H1 (cell line): ENCODE measurements around the gene ZCCHC3. TPM values are rescaled to one million over a fixed set of nuclear protein-coding genes. Genes with fewer than 3 reads are reported as not detected.

Experiments used
- BCL11A ChIP-seq, 2 experiments: IDR thresholded peaks; one replicate each; pipeline ENCODE4 v1.6.1; 2011; ENCODE audit warnings: low read depth in 2 of 2, low read length in 2 of 2, mild to moderate bottlenecking in 2 of 2
- CREB1 ChIP-seq: IDR thresholded peaks from 2 replicates; pipeline ENCODE4 v1.6.1; 2012; ENCODE audit warnings: inconsistent platforms
- CTBP2 ChIP-seq: IDR thresholded peaks from 2 replicates; pipeline ENCODE4 v1.7.0; 2011; ENCODE audit warnings: borderline replicate concordance, mild to moderate bottlenecking, moderate library complexity, mixed read lengths, low read length; ENCODE audit not compliant: insufficient read depth, insufficient read length
- EP300 ChIP-seq, 2 experiments: IDR thresholded peaks; 1 replicate in 1 of 2; 2 replicates in 1 of 2; pipeline ENCODE4 v1.6.1; 2011 to 2012; ENCODE audit warnings: low read depth in 2 of 2, low read length in 2 of 2, mild to moderate bottlenecking in 2 of 2, borderline replicate concordance in 1 of 2, inconsistent platforms in 1 of 2, moderate library complexity in 1 of 2
- JUND ChIP-seq: IDR thresholded peaks from 2 replicates; pipeline ENCODE4 v1.6.1; 2011; ENCODE audit warnings: mild to moderate bottlenecking, improper control_type of control experiment, low read length
- KDM1A ChIP-seq: fragments of 200-600, 300-600 bp; sonication (generic); IDR thresholded peaks from 2 replicates; pipeline ENCODE4 v1.7.1; 2016; ENCODE audit warnings: mild to moderate bottlenecking, low read length, borderline replicate concordance
- KDM4A ChIP-seq: IDR thresholded peaks from one replicate; pipeline ENCODE4 v1.7.1; 2012; ENCODE audit warnings: low read depth, mild to moderate bottlenecking, moderate library complexity, low read length, inconsistent platforms; ENCODE audit not compliant: severe bottlenecking
- NRF1 ChIP-seq: IDR thresholded peaks from 2 replicates; pipeline ENCODE4 v1.6.1; 2011; ENCODE audit warnings: mild to moderate bottlenecking, low read depth, low read length, improper control_type of control experiment
- PHF8 ChIP-seq: fragments of 200-600 bp; sonication (generic); conservative IDR thresholded peaks from 2 replicates; pipeline ENCODE4 v1.7.1; 2012; ENCODE audit warnings: low read depth, mild to moderate bottlenecking, inconsistent platforms, low read length, moderate library complexity
- POLR2AphosphoS5 ChIP-seq: IDR thresholded peaks from 2 replicates; pipeline ENCODE4 v1.6.1; 2011; ENCODE audit warnings: low read depth, low read length
- RAD21 ChIP-seq, 2 experiments: IDR thresholded peaks in 1 of 2; conservative IDR thresholded peaks in 1 of 2; 2 replicates each; pipeline ENCODE4 v1.6.1; 2011; ENCODE audit warnings: low read depth in 2 of 2, low read length in 2 of 2, improper control_type of control experiment in 1 of 2, inconsistent platforms in 1 of 2, mild to moderate bottlenecking in 1 of 2, moderate library complexity in 1 of 2
- RBBP5 ChIP-seq: IDR thresholded peaks from 2 replicates; pipeline ENCODE4 v1.7.1; 2012; ENCODE audit warnings: low read depth, mild to moderate bottlenecking, inconsistent platforms, low read length, moderate library complexity, borderline replicate concordance
- RXRA ChIP-seq: IDR thresholded peaks from 2 replicates; pipeline ENCODE4 v1.6.1; 2011; ENCODE audit warnings: low read depth, mild to moderate bottlenecking, low read length, moderate library complexity; ENCODE audit not compliant: insufficient read depth
- SAP30 ChIP-seq: fragments of 300-600 bp; sonication (generic); IDR thresholded peaks from 2 replicates; pipeline ENCODE4 v1.7.1; 2012; ENCODE audit warnings: low read length, moderate library complexity, mild to moderate bottlenecking, inconsistent platforms; ENCODE audit not compliant: insufficient read depth, insufficient replicate concordance
- SIN3A ChIP-seq, 2 experiments: IDR thresholded peaks in 1 of 2; conservative IDR thresholded peaks in 1 of 2; 2 replicates each; pipeline ENCODE4 v1.6.1; 2011 to 2012; ENCODE audit warnings: low read length in 2 of 2, improper control_type of control experiment in 1 of 2, low read depth in 1 of 2, mild to moderate bottlenecking in 1 of 2
- TAF1 ChIP-seq: IDR thresholded peaks from 2 replicates; pipeline ENCODE4 v1.6.1; 2011; ENCODE audit warnings: mild to moderate bottlenecking, low read depth, low read length
- TBP ChIP-seq: IDR thresholded peaks from 2 replicates; pipeline ENCODE4 v1.6.1; 2011; ENCODE audit warnings: low read depth, low read length, improper control_type of control experiment
- YY1 ChIP-seq: IDR thresholded peaks from 2 replicates; pipeline ENCODE4 v1.6.1; 2011; ENCODE audit warnings: low read depth, mild to moderate bottlenecking, low read length
- polyA plus RNA-seq, 7 experiments: library from polyadenylated mRNA; depleted of rRNA in 3 of 7; stranded (reverse) in 5 of 7; unstranded in 2 of 7; fragments of >200 nt in 5 of 7; fragments of 200-250 nt in 2 of 7; gene quantifications; 1 replicate in 5 of 7; 2 replicates in 1 of 7; 4 replicates in 1 of 7; pipeline versions ENCODE4 v1.2.1 to v1.2.3, GENCODE V29; 2011 to 2013; ENCODE audit warnings: missing spikeins in 2 of 7, mixed read lengths in 2 of 7
- total RNA-seq: library from RNA; stranded (reverse); fragmentation: NEBNext Ultra II Directional; extraction: Animal tissue kit (Norgen Biotek cat#: 25700); gene quantifications from 2 replicates; pipeline ENCODE4 v1.2.1, GENCODE V29; 2021
- TF ChIP-seq, protein P1 (sequence below): IDR thresholded peaks from 2 replicates; pipeline ENCODE4 v1.6.1; 2012; ENCODE audit warnings: inconsistent platforms
- TF ChIP-seq, protein P2 (sequence below): IDR thresholded peaks from 2 replicates; pipeline ENCODE4 v1.6.1; 2012; ENCODE audit warnings: low read length, inconsistent platforms

Gene ZCCHC3
- total and polyA plus RNA-seq, 2 of the 8 experiments (the other 6 are each of a cell fraction or from before 2014, with no cell fraction given): 33.7 to 52.4 TPM

DNA sequence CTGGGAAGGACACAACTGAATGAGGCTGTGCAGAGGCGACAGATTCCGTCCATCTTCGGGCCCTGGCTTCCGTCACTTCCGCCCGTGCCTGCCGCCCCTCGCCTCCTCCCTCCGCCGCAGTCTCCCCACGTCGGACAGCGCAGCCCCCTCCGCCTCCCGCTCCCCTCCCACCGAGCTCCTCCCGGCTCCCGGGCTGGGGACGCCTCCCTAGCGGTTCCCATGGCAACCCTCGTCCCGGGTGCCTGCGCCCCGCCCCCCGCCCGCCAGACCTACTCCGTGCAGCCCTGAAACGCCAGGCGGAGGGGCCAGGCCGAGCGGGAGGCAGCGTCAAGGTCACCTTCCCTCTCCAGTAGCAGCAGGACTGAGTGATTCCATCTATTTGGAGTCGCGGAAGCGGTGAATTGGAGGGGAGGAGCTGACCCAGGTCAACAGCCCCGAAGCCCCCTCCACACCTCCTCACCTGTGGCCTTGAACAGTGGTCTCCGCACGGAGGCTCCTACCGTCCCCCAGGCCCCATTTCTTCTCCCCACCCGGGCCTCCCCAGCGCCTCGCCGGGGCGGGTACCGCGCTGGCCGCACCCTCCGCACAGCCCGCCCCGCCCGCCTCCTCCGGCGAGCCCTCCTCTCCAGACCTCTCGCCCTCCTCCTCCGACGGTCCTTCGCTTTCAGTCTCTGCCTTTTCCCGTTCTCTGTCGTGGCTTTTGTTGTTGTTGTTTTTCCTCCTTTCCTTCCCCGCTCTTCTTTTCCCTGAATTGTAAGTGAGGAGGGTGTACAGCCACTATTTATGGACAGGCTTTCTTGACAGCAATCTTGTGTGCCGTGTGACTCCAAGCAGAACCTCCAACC, 50.5 kb downstream of the ZCCHC3 start (continued):
- TF ChIP-seq KDM1A (no peak), TAF1 (peak; percentile 77; the same call in 1 of the 2 replicates), CTBP2 (no peak), CREB1 (peak; percentile 83), RAD21 (IDR thresholded peaks at IDR 0.05 in 1 of 2, conservative IDR thresholded peaks at IDR 0.05 in 1 of 2; ENCODE audit: low read depth in 2 of 2, low read length in 2 of 2) (no peak), RXRA (no peak), KDM4A (peak; percentile 48), TBP (no peak), PHF8 (peak; percentile 64), YY1 (no peak; the same call in 1 of the 2 replicates), SAP30 (no peak), SIN3A (conservative IDR thresholded peaks at IDR 0.05 in 1 of 2, IDR thresholded peaks at IDR 0.05 in 1 of 2; ENCODE audit: low read depth in 1 of 2, low read length in 2 of 2) (peak; percentile 88 to 92; a peak in 3 of 4 replicates), EP300 (IDR thresholded peaks at IDR 0.05; ENCODE audit: borderline replicate concordance in 1 of 2, low read depth in 2 of 2, low read length in 2 of 2) (peak in 1 of 2 experiments; percentile 65; a peak in 1 of 3 replicates), RBBP5 (peak; percentile 68; the same call in 1 of the 2 replicates), JUND (no peak), POLR2AphosphoS5 (peak; percentile 82; the same call in 1 of the 2 replicates), NRF1 (no peak), BCL11A (IDR thresholded peaks at IDR 0.05; ENCODE audit: low read depth in 2 of 2, low read length in 2 of 2) (no peak)
- TF ChIP-seq, protein P1, sequence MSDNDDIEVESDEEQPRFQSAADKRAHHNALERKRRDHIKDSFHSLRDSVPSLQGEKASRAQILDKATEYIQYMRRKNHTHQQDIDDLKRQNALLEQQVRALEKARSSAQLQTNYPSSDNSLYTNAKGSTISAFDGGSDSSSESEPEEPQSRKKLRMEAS: peak; percentile 33; the same call in 1 of the 2 replicates
- TF ChIP-seq, protein P2, sequence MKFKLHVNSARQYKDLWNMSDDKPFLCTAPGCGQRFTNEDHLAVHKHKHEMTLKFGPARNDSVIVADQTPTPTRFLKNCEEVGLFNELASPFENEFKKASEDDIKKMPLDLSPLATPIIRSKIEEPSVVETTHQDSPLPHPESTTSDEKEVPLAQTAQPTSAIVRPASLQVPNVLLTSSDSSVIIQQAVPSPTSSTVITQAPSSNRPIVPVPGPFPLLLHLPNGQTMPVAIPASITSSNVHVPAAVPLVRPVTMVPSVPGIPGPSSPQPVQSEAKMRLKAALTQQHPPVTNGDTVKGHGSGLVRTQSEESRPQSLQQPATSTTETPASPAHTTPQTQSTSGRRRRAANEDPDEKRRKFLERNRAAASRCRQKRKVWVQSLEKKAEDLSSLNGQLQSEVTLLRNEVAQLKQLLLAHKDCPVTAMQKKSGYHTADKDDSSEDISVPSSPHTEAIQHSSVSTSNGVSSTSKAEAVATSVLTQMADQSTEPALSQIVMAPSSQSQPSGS: no peak
